Measurements from ENCODE around the gene C19orf85. TPM values are rescaled to one million over a fixed set of nuclear protein-coding genes. Genes with fewer than 3 reads are reported as not detected.
A peak's percentile ranks its signal among the peaks of the same experiment; 100 is the strongest.

The C19orf85 gene
- total RNA-seq, 1 donor from 2014 or later: not detected

GRCh38 chr19:55481794-55482155 lies 17.2 kb upstream of the C19orf85 start:
- no peak overlapping the region for H3K27ac Mint-ChIP-seq (ENCODE audit: unreplicated experiment)
- H3K9me3 Mint-ChIP-seq: no peaks in the 10 kb centered on the region
- TF ChIP-seq, protein P1, sequence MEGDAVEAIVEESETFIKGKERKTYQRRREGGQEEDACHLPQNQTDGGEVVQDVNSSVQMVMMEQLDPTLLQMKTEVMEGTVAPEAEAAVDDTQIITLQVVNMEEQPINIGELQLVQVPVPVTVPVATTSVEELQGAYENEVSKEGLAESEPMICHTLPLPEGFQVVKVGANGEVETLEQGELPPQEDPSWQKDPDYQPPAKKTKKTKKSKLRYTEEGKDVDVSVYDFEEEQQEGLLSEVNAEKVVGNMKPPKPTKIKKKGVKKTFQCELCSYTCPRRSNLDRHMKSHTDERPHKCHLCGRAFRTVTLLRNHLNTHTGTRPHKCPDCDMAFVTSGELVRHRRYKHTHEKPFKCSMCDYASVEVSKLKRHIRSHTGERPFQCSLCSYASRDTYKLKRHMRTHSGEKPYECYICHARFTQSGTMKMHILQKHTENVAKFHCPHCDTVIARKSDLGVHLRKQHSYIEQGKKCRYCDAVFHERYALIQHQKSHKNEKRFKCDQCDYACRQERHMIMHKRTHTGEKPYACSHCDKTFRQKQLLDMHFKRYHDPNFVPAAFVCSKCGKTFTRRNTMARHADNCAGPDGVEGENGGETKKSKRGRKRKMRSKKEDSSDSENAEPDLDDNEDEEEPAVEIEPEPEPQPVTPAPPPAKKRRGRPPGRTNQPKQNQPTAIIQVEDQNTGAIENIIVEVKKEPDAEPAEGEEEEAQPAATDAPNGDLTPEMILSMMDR (conservative IDR thresholded peaks at IDR 0.05): no peak
- H3K27me3 Mint-ChIP-seq (ENCODE audit: low read depth): peaks cover 7% of the 10 kb centered on the region
- H3K4me3 Mint-ChIP-seq: peak overlapping the region; percentile 23
- H3K36me3 Mint-ChIP-seq (ENCODE audit: low read depth): no peaks in the 10 kb centered on the region
- peaks cover 36% of the 10 kb centered on the region for H3K4me1 Mint-ChIP-seq
- no peak for DNase-seq (ENCODE audit: low read depth, low spot score)

- H3K27me3 Mint-ChIP-seq (ENCODE audit: low read depth): peaks cover 7% of the 10 kb centered on the region
- H3K9me3 Mint-ChIP-seq: no peaks in the 10 kb centered on the region
- H3K27ac Mint-ChIP-seq (ENCODE audit: unreplicated experiment): no peak overlapping the region
- TF ChIP-seq, protein P1 (conservative IDR thresholded peaks at IDR 0.05): no peak
- H3K4me1 Mint-ChIP-seq: peaks cover 37% of the 10 kb centered on the region
- DNase-seq (ENCODE audit: low read depth, low spot score): no peak
- H3K4me3 Mint-ChIP-seq: peak overlapping the region; percentile 23
- H3K36me3 Mint-ChIP-seq (ENCODE audit: low read depth): no peaks in the 10 kb centered on the region
Observed at GRCh38 chr19:55481148-55481793, 16.7 kb upstream of the C19orf85 start.

DNA sequence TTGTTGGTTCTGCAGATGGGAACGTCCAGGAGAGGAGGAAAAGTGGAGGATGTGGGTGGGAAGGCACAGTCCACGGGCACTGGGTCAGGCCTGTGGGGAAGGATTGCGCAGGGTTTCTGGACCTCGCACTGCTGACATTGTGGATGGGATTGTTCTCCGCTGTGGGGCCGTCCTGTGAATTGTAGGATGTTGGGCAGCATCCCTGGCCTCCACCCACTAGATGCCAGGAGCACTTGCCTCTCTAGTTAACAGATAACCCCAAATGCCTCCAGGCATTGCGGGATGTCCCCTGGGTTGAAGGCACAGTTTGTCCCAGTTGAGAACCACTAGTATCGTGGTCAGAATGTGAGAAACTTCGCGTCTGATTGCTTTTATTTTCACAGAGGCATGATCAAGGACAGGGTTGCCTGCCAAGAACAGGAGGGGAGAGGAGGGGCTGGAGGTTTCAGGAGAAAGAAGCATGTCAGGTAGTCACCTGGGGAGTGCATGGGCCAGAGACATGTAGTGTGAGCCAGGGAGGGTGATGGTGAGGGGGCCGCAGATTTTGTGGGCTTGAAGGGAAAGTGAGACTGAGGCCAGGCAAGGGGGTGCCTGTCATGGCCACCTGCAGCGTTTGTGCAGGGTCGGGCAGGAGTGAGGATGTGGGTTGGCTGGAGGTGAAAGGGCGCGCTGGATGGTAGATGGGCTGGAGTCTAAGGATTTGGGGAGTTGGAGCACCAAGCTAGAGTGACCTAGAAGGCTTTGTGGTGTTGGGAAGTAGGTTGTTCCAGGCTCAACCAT lies 15.1 kb upstream of the C19orf85 start:
- no peak for DNase-seq (ENCODE audit: low read depth, low spot score)
- Mint-ChIP-seq H3K4me1 (peaks cover 37% of the 10 kb centered on the region), H3K36me3 (ENCODE audit: low read depth) (no peaks in the 10 kb centered on the region), H3K9me3 (no peaks in the 10 kb centered on the region), H3K4me3 (peak overlapping the region; percentile 99), H3K27me3 (ENCODE audit: low read depth) (peaks cover 4% of the 10 kb centered on the region), H3K27ac (ENCODE audit: unreplicated experiment) (peak overlapping the region; percentile 78)
- TF ChIP-seq, protein P1 (conservative IDR thresholded peaks at IDR 0.05): no peak

DNA sequence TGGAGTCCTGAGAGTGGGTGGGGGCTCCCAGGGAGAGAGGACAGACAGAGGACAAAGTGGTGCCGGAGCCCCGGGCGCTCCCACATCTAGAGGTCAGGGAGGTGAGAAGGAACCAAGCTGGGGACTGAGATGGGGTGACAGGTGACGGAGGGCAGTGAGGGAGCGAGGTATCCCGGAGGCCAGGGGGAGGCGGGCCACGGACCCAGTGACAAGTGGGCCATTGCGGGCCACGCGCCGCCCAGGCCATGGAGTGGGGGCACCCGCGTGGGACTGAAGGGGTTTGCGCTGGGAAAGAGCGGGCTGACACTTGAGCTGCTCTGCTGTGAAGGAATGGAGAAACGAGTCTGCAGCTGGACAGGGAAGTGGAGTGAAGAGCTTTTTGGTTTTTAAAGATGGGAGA lies 14.5 kb upstream of the C19orf85 start:
- Mint-ChIP-seq H3K36me3 (ENCODE audit: low read depth) (no peaks in the 10 kb centered on the region), H3K27ac (ENCODE audit: unreplicated experiment) (peak overlapping the region; percentile 78), H3K9me3 (no peaks in the 10 kb centered on the region), H3K4me1 (peaks cover 37% of the 10 kb centered on the region), H3K27me3 (ENCODE audit: low read depth) (peaks cover 4% of the 10 kb centered on the region), H3K4me3 (peak overlapping the region; percentile 99)
- DNase-seq (ENCODE audit: low read depth, low spot score): no peak
- TF ChIP-seq, protein P1 (conservative IDR thresholded peaks at IDR 0.05): no peak

DNA sequence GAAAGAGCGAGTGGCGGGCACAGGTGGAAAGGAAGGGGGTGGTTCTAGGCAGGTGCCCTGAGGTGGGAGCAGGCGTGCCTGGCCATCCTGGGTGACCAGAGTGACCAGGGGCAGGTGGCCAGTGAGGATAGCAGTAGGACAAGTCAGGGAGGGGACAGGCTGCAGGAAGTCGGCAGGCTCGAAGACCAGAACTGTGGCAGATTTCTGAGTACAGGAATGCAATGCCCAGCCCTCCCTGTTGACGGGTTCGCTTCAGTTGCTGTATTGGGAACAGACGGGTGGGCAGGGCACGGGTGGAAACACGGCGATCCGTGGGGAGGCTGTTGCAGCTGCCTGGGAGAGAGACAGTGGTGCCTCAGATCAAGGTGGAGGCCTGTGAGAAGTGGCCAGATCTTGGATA lies 13.8 kb upstream of the C19orf85 start:
- H3K4me1 Mint-ChIP-seq: peaks cover 43% of the 10 kb centered on the region
- DNase-seq (ENCODE audit: low read depth, low spot score): no peak
- H3K27ac Mint-ChIP-seq (ENCODE audit: unreplicated experiment): no peak overlapping the region
- no peaks in the 10 kb centered on the region for H3K36me3 Mint-ChIP-seq (ENCODE audit: low read depth)
- TF ChIP-seq, protein P1 (conservative IDR thresholded peaks at IDR 0.05): no peak
- H3K4me3 Mint-ChIP-seq: peak overlapping the region; percentile 99
- no peaks in the 10 kb centered on the region for H3K9me3 Mint-ChIP-seq
- peaks cover 4% of the 10 kb centered on the region for H3K27me3 Mint-ChIP-seq (ENCODE audit: low read depth)

All from neural crest cell (in vitro differentiated cells).